ENCODE results near the gene SIT1.

DNA sequence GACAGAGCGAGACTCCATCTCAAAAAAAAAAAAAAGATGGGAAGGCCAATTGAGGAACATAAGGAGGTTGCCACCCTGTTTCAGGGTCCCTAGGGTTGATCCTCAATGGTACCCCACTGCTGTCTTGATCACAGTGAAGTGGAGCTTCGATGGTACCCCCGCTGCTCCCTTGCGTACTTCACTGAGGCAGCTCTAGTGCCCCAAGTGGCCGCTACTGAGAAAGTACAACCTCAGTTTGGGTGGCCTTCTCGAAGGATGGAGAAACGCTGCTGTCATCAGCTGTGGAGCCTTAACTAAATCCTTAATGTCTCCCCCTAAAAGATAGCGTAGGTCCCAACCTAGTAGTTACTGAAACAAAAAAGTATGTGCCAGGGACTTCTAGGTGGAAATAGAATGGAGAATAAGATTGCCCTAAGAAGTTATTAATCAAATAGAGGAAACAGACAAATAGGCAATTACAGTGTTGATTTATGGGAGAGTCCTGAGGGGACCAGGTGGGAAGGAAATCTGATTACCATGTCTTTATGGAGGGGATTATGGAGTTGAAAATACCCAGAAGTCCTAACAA, 39.4 kb downstream of the SIT1 start:
- TF ChIP-seq, protein P1, sequence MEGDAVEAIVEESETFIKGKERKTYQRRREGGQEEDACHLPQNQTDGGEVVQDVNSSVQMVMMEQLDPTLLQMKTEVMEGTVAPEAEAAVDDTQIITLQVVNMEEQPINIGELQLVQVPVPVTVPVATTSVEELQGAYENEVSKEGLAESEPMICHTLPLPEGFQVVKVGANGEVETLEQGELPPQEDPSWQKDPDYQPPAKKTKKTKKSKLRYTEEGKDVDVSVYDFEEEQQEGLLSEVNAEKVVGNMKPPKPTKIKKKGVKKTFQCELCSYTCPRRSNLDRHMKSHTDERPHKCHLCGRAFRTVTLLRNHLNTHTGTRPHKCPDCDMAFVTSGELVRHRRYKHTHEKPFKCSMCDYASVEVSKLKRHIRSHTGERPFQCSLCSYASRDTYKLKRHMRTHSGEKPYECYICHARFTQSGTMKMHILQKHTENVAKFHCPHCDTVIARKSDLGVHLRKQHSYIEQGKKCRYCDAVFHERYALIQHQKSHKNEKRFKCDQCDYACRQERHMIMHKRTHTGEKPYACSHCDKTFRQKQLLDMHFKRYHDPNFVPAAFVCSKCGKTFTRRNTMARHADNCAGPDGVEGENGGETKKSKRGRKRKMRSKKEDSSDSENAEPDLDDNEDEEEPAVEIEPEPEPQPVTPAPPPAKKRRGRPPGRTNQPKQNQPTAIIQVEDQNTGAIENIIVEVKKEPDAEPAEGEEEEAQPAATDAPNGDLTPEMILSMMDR (IDR thresholded peaks at IDR 0.05): peak in 3 of 4 experiments; percentile 37 to 57 (median 42)
- TF ChIP-seq POLR2A (IDR thresholded peaks at IDR 0.05): no peak

Data from sigmoid colon (tissue), 3 donors.